Spleen (tissue), 11 donors: ENCODE data around the gene BBS9. TPM values are rescaled to one million over a fixed set of nuclear protein-coding genes. Genes with fewer than 3 reads are reported as not detected.

Experiments
- DNase-seq: peaks from one replicate; pipeline ENCODE4 v3.0.0-alpha.2; 2020
- H3K27ac ChIP-seq, 8 donors: fragments of 200-600 bp; sonication (generic) in 7 of 8; 1 replicate in 4 of 8; 2 replicates in 4 of 8; pipeline versions ENCODE4 v1.5.0 to v1.8.0; 2016 to 2021; ENCODE audit warnings: inconsistent platforms in 4 of 8, mild to moderate bottlenecking in 4 of 8, moderate library complexity in 1 of 8
- H3K27me3 ChIP-seq, 7 donors: fragments of 200-600 bp; sonication (generic) in 6 of 7; replicated peaks in 1 of 7; 1 replicate in 4 of 7; 2 replicates in 3 of 7; pipeline versions ENCODE4 v1.5.0 to v1.8.0; 2016 to 2021; ENCODE audit warnings: inconsistent platforms in 3 of 7, mild to moderate bottlenecking in 1 of 7
- H3K36me3 ChIP-seq, 6 donors: fragments of 200-600 bp; sonication (generic) in 5 of 6; 1 replicate in 4 of 6; 2 replicates in 2 of 6; pipeline versions ENCODE4 v1.5.0 to v1.8.0; 2016 to 2021; ENCODE audit warnings: inconsistent platforms in 2 of 6
- H3K4me1 ChIP-seq, 6 donors: fragments of 200-600 bp; sonication (generic) in 5 of 6; 1 replicate in 3 of 6; 2 replicates in 3 of 6; pipeline versions ENCODE4 v1.5.0 to v1.8.0; 2016 to 2021; ENCODE audit warnings: inconsistent platforms in 3 of 6
- H3K4me3 ChIP-seq, 8 donors: fragments of 200-600 bp; sonication (generic) in 7 of 8; 1 replicate in 4 of 8; 2 replicates in 4 of 8; pipeline versions ENCODE4 v1.5.0 to v1.8.0; 2016 to 2021; ENCODE audit warnings: inconsistent platforms in 4 of 8, mild to moderate bottlenecking in 4 of 8, moderate library complexity in 2 of 8
- H3K9me3 ChIP-seq, 8 donors: fragments of 200-600 bp; sonication (generic) in 7 of 8; 1 replicate in 4 of 8; 2 replicates in 4 of 8; pipeline versions ENCODE4 v1.5.0 to v1.8.0; 2016 to 2021; ENCODE audit warnings: inconsistent platforms in 4 of 8
- POLR2A ChIP-seq, 3 donors: fragments of 450-650 bp; IDR thresholded peaks; one replicate each; pipeline ENCODE4 v1.5.1; 2017; ENCODE audit warnings: antibody characterized with exemption in 3 of 3, mild to moderate bottlenecking in 1 of 3
- POLR2AphosphoS5 ChIP-seq, 3 donors: sonication (generic); formaldehyde crosslinking; IDR thresholded peaks; one replicate each; pipeline ENCODE4 v1.5.1; 2017; ENCODE audit warnings: antibody characterized with exemption in 3 of 3
- WGBS, 5 donors: extraction: QIAGEN DNeasy Blood & Tissue Kit in 3 of 5; methylation state at CpG; one replicate each; pipeline versions ENCODE4 v1.1.5 to v1.1.7; 2013 to 2018; 5-methylcytosine and 5-hydroxymethylcytosine counted together
- intact Hi-C: fragments of 100-400 bp; cut with DNase I; formaldehyde crosslinking; loops from one replicate; pipeline ENCODE4 v1.15.0; 2023; ENCODE audit warnings: low total_unique reads
- polyA plus RNA-seq, 3 donors: library from polyadenylated mRNA; stranded (reverse); fragments of 200-250 nt; gene quantifications; one replicate each; pipeline ENCODE4 v1.2.1, GENCODE V29; 2013
- total RNA-seq, 7 donors: library from RNA; depleted of rRNA in 3 of 7; stranded (reverse); fragments of >200 nt in 3 of 7; fragmentation: NEBNext Ultra II Directional in 4 of 7; extraction: Animal tissue kit (Norgen Biotek cat#: 25700) in 4 of 7; gene quantifications; one replicate each; pipeline versions ENCODE4 v1.1.0 to v1.2.1, GENCODE V29; 2016 to 2021
- TF ChIP-seq, protein P1 (sequence below), 11 experiments: fragments of 200-600 bp in 7 of 11; fragments of 450-650 bp in 4 of 11; sonication (generic) in 4 of 11; IDR thresholded peaks in 8 of 11; conservative IDR thresholded peaks in 3 of 11; 1 replicate in 7 of 11; 2 replicates in 4 of 11; pipeline versions ENCODE4 v1.4.0 to v1.8.0; 2016 to 2021; ENCODE audit warnings: antibody characterized with exemption in 11 of 11, inconsistent platforms in 4 of 11, mild to moderate bottlenecking in 1 of 11
- donor health status: healthy with polysubstance abuse.
- donor health status: DM: no; HTN: no; CAD: no; lungs with moderate emphysema.
- donor health status: DM: no; HTN: no; CAD: no.
- donor health status: Bipolar disorder and iron deficiency.
- donor health status: healthy.
- donor health status: DM: no; HTN: no; CAD: no.
- donor health status: DM: yes; HTN: yes; CAD: no.

BBS9 gene
- total and polyA plus RNA-seq, 10 donors: 2.3 to 44.1 (median 25.3) TPM

DNA sequence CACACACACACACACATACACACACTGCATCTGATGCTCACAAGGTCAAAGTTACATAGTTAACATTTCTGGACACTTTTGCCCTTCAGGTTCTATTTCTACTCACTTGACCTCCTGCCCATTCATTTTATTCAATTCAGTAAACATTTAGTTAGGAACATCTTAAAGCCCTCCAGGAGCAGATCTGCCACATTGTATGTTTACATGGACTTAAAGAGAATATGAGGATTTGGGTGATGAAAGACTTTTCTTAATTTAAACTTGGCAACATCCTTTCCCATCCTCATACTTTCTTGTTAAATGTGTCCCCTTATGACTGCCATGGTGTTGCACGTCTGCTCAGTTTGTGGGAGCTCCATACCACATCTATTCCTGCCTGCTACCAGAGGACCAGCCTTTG is 453.2 kb downstream of the BBS9 start:
- H3K27ac ChIP-seq: no peak overlapping the region
- peaks cover 0 to 2% (median under 1%) of the 10 kb centered on the region in 8 donors for H3K9me3 ChIP-seq
- TF ChIP-seq POLR2A (IDR thresholded peaks at IDR 0.05): no peak
- TF ChIP-seq, protein P1, sequence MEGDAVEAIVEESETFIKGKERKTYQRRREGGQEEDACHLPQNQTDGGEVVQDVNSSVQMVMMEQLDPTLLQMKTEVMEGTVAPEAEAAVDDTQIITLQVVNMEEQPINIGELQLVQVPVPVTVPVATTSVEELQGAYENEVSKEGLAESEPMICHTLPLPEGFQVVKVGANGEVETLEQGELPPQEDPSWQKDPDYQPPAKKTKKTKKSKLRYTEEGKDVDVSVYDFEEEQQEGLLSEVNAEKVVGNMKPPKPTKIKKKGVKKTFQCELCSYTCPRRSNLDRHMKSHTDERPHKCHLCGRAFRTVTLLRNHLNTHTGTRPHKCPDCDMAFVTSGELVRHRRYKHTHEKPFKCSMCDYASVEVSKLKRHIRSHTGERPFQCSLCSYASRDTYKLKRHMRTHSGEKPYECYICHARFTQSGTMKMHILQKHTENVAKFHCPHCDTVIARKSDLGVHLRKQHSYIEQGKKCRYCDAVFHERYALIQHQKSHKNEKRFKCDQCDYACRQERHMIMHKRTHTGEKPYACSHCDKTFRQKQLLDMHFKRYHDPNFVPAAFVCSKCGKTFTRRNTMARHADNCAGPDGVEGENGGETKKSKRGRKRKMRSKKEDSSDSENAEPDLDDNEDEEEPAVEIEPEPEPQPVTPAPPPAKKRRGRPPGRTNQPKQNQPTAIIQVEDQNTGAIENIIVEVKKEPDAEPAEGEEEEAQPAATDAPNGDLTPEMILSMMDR (IDR thresholded peaks at IDR 0.05 in 8 of 11, conservative IDR thresholded peaks at IDR 0.05 in 3 of 11): no peak
- TF ChIP-seq POLR2AphosphoS5 (IDR thresholded peaks at IDR 0.05): no peak
- H3K4me3 ChIP-seq: no peak overlapping the region
- intact Hi-C loops: no loop called here
- H3K36me3 ChIP-seq: no peaks in the 10 kb centered on the region
- H3K27me3 ChIP-seq: no peaks in the 10 kb centered on the region
- no peak for DNase-seq
- H3K4me1 ChIP-seq: no peaks in the 10 kb centered on the region
- WGBS, 5 donors: 86 to 100% (median 96%) methylated on average over 1 of the region's 1 CpG

DNA sequence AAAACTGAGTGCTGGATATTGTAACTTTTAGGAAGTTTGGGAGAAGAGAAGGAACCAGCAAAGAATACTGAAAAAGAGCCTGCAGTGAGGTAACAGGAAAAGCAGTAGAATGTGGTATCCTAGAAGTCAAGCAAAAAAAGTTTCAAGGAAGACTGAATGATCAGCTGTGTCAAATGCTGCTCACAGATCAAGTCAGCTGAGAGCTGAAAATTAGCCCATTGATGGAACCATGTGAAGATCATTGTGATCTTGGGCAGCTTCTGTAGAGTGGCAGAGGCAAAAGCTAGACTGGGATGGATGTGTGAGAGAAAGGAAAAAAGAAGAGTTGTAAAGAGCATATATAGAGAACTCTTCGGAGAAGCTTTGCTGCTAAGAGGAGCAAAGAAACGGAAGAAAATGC is 460.5 kb downstream of the BBS9 start:
- no peak overlapping the region for H3K27ac ChIP-seq
- no peaks in the 10 kb centered on the region for H3K9me3 ChIP-seq
- WGBS, 5 donors: 94 to 100% (median 97%) methylated on average over 2 of the region's 2 CpGs

DNA sequence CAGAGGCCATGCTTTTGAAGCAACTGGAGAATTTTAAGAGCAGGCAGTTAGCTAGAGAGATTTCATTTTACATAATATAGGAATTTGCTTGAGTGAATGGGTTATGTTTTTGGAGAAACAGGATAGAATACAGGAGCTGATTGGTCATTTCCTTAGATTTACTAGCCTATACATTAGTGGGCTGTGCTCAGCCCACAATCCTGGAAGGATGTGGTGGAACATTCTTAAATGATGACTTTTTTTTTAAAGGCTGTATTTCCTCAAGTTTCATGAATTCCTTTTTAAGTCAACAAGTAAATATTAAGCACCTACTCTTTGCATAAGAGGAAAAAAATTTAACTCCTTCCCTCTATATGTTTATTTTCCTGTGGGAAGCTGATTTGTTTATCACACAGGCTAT is 461.6 kb downstream of the BBS9 start:
- no peaks in the 10 kb centered on the region for H3K36me3 ChIP-seq
- TF ChIP-seq POLR2A (IDR thresholded peaks at IDR 0.05) (no peak), POLR2AphosphoS5 (IDR thresholded peaks at IDR 0.05) (no peak)
- TF ChIP-seq, protein P1 (IDR thresholded peaks at IDR 0.05 in 8 of 11, conservative IDR thresholded peaks at IDR 0.05 in 3 of 11): no peak
- H3K9me3 ChIP-seq: no peaks in the 10 kb centered on the region
- no peak for DNase-seq
- H3K4me1 ChIP-seq: peaks cover 0 to 7% (median 0%) of the 10 kb centered on the region in 6 donors
- no peaks in the 10 kb centered on the region for H3K27me3 ChIP-seq
- no peak overlapping the region for H3K4me3 ChIP-seq
- intact Hi-C loops: no loop called here
- no peak overlapping the region for H3K27ac ChIP-seq

More for the DNA sequence above, 460.5 kb downstream of the BBS9 start:
- TF ChIP-seq POLR2AphosphoS5 (IDR thresholded peaks at IDR 0.05): no peak
- no peak for TF ChIP-seq POLR2A (IDR thresholded peaks at IDR 0.05)
- TF ChIP-seq, protein P1 (IDR thresholded peaks at IDR 0.05 in 8 of 11, conservative IDR thresholded peaks at IDR 0.05 in 3 of 11): no peak
- Histone ChIP-seq H3K4me1 (peaks cover 0 to 7% (median 0%) of the 10 kb centered on the region in 6 donors), H3K27me3 (no peaks in the 10 kb centered on the region), H3K4me3 (no peak overlapping the region), H3K36me3 (no peaks in the 10 kb centered on the region)
- intact Hi-C loops: no loop called here
- DNase-seq: no peak

DNA sequence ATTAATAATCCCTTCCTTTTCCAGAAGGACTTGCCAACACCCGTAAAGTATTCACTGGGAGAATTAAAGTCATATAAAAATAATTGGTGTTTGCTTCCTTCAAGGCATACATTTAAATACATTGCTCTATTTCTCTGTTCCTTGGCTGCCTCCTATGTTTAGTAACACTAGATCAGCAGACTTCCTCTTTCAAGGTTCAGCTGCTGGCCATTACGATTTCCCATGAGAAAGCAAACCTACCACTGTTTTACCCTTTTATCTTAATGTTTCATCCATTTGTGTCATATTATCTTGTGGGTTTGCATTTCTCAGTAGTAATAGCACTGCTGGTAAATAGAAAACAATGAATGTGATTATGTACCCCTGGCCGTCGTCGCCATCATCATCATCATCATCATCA is 462.1 kb downstream of the BBS9 start:
- peaks cover 0 to 7% (median 0%) of the 10 kb centered on the region in 6 donors for H3K4me1 ChIP-seq
- no peak overlapping the region for H3K4me3 ChIP-seq
- no peaks in the 10 kb centered on the region for H3K36me3 ChIP-seq
- no peaks in the 10 kb centered on the region for H3K27me3 ChIP-seq
- DNase-seq: no peak
- intact Hi-C loops: no loop called here
- H3K9me3 ChIP-seq: no peaks in the 10 kb centered on the region
- TF ChIP-seq POLR2AphosphoS5 (IDR thresholded peaks at IDR 0.05) (no peak), POLR2A (IDR thresholded peaks at IDR 0.05) (no peak)
- TF ChIP-seq, protein P1 (IDR thresholded peaks at IDR 0.05 in 8 of 11, conservative IDR thresholded peaks at IDR 0.05 in 3 of 11): no peak
- H3K27ac ChIP-seq: no peak overlapping the region
- 64 to 71% (median 69%) methylated on average over 5 of the region's 5 CpGs for WGBS, 5 donors
